ENCODE results near the gene PFDN6. TPM values are rescaled to one million over a fixed set of nuclear protein-coding genes. Genes with fewer than 3 reads are reported as not detected.

PFDN6 gene
- total and polyA plus RNA-seq, 9 of the 15 experiments (the other 6 are each of a cell fraction or from before 2014, with no cell fraction given) = 6.8 to 475 (median 216) TPM

DNA sequence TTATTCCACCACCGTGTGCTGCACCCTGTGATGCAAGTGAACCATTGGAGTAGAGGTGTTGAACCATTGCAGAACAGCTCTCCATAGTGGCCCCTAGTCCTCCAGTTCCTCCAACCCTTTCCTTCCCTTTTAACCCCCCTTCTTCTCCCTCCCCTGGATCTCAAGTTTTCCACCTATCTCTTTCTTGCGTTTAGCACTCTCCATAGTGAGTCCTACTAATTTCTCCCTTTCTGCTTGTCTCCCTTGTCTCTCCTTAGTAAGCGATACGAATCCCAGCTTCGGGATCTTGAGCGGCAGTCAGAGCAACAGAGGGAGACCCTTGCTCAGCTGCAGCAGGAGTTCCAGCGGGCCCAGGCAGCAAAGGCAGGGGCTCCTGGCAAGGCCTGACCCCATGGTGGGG lies 1.1 kb downstream of the PFDN6 start:
- CTCF ChIA-PET (ENCODE audit: low intra/inter-chr PET ratio) = no interaction called here
- Histone ChIP-seq H3K27ac (ENCODE audit: extremely low read depth, low read depth, low read length) (no peak overlapping the region; the same call in 1 of the 3 replicates), H3K27me3 (ENCODE audit: control insufficient read depth in 2 of 2, insufficient read depth in 2 of 2, low read length in 2 of 2) (no peaks in the 10 kb centered on the region), H3K4me1 (replicated peaks in 1 of 2; ENCODE audit: control insufficient read depth in 2 of 2, insufficient read depth in 2 of 2, low read length in 2 of 2) (peaks cover 13 to 24% of the 10 kb centered on the region in 2 experiments; a peak in 4 of 5 replicates), H3K36me3 (ENCODE audit: control insufficient read depth, insufficient read depth, low read length) (peaks cover 72% of the 10 kb centered on the region), H3K79me2 (ENCODE audit: control insufficient read depth, insufficient read depth, low read length) (peaks cover 45% of the 10 kb centered on the region), H3K9me3 (replicated peaks; ENCODE audit: control insufficient read depth, insufficient read depth, low read depth, low read length) (no peaks in the 10 kb centered on the region), H3K9ac (ENCODE audit: insufficient read depth in 1 of 2, low read depth in 2 of 2, low read length in 2 of 2) (peak overlapping the region; percentile 91 to 94), H4K20me1 (replicated peaks; ENCODE audit: control insufficient read depth, insufficient read depth, low read length) (no peaks in the 10 kb centered on the region), H3K4me2 (ENCODE audit: insufficient read depth, low read length) (peak overlapping the region; percentile 98), H3K9me1 (ENCODE audit: control insufficient read depth, insufficient read depth, low read length) (peaks cover 3% of the 10 kb centered on the region), H3K4me3 (peak overlapping the region; percentile 76), H2AFZ (ENCODE audit: low read depth, low read length) (no peak overlapping the region)
- DNase-seq (ENCODE audit: extremely low read depth in 1 of 4, low spot score in 3 of 4) (no peak), FAIRE-seq (no peak), ATAC-seq (peak; percentile 2; the same call in 1 of the 3 replicates)
- intact Hi-C loops (cut with micrococcal nuclease) (no loop called here), in situ Hi-C loops (cut with MboI) (no loop called here)
- no TSS peak for BruUV-seq (replicated peaks)
- 57% methylated on average over 7 of the region's 7 CpGs for WGBS (ENCODE audit: insufficient coverage, low coverage, missing lambda C conversion rate)
- POLR2A ChIA-PET = interaction anchor here (0.9 to 7.1 kb wide), 4 partner anchors 8 to 18 kb away, joined by 3 to 90 read pairs (median 14); partner anchors contain the start of genes B3GALT4, RGL2, RPS18 and VPS52
- no peak for TF ChIP-seq ID3 (CRISPR knock-in tag; IDR thresholded peaks at IDR 0.05)
- TF ChIP-seq ID3 (tag; IDR thresholded peaks at IDR 0.05) = no peak
- TF ChIP-seq, protein P1, sequence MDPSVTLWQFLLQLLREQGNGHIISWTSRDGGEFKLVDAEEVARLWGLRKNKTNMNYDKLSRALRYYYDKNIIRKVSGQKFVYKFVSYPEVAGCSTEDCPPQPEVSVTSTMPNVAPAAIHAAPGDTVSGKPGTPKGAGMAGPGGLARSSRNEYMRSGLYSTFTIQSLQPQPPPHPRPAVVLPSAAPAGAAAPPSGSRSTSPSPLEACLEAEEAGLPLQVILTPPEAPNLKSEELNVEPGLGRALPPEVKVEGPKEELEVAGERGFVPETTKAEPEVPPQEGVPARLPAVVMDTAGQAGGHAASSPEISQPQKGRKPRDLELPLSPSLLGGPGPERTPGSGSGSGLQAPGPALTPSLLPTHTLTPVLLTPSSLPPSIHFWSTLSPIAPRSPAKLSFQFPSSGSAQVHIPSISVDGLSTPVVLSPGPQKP (CRISPR knock-in tag; IDR thresholded peaks at IDR 0.05) = no peak
- TF ChIP-seq ZNF12 (CRISPR knock-in tag; IDR thresholded peaks at IDR 0.05) = no peak
- TF ChIP-seq ZMIZ1 (IDR thresholded peaks at IDR 0.05; ENCODE audit: low read depth in 2 of 2, low read length in 2 of 2) = no peak
- TF ChIP-seq PRPF4 (IDR thresholded peaks at IDR 0.05; ENCODE audit: insufficient read depth, low read depth, low read length, poor library complexity, severe bottlenecking) = no peak
- TF ChIP-seq ZNF586 (CRISPR knock-in tag; conservative IDR thresholded peaks at IDR 0.05) = no peak
- TF ChIP-seq EHMT2 (IDR thresholded peaks at IDR 0.05) = no peak
- peak; percentile 37 for TF ChIP-seq POLR2B (IDR thresholded peaks at IDR 0.05; ENCODE audit: low read depth, partially characterized antibody)
- no peak for TF ChIP-seq ZNF347 (CRISPR knock-in tag; IDR thresholded peaks at IDR 0.05; ENCODE audit: low read depth)
- no peak for TF ChIP-seq HSF4 (CRISPR knock-in tag; IDR thresholded peaks at IDR 0.05; ENCODE audit: borderline replicate concordance)
- no peak for TF ChIP-seq E2F8 (IDR thresholded peaks at IDR 0.05; ENCODE audit: low read depth, partially characterized antibody)
- no peak for TF ChIP-seq TRIM24 (IDR thresholded peaks at IDR 0.05)
- no peak for TF ChIP-seq HDAC1 (IDR thresholded peaks at IDR 0.05)
- TF ChIP-seq TAF1 (IDR thresholded peaks at IDR 0.05; ENCODE audit: control insufficient read depth, extremely low read depth, insufficient read depth, low read length, severe bottlenecking) = no peak

All from K562 (cell line).